ENCODE results near the gene CLK2.
A peak's percentile ranks its signal among the peaks of the same experiment; 100 is the strongest.
"Not testable (repeated sequence)": the region's sequence is repeated elsewhere in the genome, so short reads cannot be mapped to it uniquely, and the experiment has no call there.

CLK2 gene

DNA sequence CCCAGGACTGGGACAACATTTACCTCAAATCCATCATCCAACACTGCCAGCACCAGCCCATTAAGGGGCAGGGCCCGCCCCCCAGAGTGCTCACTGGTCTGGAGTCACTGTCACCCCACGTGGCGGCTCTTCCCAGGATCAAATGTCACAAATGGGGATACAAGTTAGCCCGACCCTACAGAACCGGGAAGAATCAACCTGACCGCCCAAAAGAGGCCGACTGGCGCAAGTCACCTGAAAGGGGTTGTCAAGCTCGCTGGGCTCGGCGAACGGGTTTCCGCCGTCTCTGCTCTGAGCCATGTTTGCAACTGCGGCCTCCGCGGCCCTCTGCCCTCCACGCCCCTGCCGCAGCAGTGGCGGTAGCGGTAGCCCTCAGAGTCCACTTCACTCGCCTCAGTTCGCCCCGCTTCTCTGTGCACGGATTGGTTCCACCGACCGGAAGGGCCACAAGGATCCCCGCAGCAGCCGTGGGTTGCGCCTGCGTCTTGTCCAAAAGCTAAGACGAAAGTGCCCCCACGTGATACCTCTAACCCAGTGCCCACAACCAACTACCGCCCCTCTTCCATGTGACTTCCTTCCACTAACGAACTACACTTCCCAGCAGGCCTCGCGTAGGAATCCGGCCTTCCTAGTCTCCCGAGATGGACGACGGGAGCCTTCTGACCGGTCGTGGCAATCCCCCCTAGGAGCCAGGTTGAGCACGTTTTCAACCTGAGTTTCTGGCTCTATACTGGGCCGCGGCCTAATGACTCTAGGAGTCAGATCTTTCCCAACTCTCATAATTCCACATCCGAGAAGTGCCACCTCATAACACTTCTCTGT lies 11.2 kb downstream of the CLK2 start, which contains the start of gene SCAMP3:
SCAMP3 (minus strand) TSS at position 509 of the 822 bp plus-strand sequence; CDS start at position 300, 209 bp downstream.
- DNase-seq, result peak; percentile 87

DNA sequence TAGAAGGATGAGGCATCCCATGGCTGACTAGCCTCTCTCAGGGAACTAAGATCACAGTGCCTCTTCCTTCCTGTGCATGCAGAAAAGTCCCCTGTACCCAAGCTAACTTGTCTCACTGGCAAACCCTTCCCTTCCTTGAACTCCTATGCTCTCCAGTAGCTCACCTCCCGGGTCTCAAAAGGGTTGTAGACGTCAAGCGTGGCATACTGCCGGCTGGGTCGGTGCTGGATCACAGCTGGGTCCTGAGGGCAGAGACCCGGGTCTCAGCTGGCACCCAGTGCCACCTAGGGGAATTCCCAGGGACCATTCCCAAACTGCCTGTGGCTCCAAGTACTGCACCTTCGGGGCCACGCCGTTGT lies 11.8 kb downstream of the CLK2 start:
- no peak for DNase-seq

DNA sequence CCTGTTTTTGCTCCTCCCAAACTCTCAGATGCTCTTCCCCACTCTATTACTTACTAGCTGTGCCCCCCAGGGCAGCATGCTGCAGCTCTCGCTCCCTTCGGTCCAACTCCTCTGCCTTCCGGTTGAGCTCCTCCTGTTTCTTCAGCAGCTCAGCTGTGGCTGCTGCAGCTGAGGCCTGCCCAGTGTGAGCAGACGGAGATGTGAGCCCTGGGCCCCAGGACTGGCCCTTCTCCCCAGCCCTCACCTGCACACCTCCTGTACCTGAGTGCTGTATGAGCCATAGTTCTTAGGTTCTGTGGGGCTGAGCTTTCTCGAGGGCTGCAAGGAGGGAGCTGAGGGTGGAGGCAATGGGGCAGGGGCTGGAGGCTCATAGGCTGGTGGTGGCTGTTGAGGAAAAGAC lies 13.0 kb downstream of the CLK2 start:
- no peak for DNase-seq

DNA sequence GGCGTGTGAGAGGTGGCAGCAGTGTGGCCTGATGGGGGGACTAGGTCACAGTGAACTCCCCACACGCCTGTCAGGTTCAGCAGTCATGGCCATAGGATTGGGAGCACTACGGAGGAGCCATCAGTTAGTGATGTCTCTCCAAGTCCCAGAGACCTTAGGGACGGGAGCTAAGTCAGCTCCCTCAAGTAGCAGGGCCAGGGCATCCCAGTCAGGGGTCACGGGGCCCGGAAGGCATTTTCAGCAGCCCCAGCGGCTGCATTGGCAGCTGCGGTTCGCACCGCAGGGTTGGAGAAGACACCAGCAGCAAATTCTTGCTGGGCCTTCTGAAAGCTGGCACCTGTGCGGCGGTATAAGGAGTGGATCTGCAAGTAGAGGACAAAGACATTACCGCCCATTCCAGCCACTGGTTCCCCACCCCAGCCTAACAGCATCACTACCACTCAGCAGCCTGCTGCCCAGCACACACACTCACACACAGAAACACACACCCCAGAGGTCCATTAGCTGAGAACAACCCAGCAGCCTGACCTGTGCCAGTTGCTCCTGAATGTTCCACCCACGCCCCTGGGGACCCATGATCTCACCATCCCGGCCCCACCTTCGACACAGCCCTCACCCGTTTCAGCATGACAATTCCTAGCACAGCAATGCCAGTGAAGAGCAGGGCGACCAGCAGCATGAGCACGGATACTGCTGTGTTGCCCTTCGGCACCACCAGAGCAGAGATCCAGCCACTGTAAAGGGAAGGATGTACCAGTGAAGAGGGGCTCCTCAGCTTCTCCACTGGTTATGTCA lies 17.0 kb downstream of the CLK2 start:
- DNase-seq, result no peak

DNA sequence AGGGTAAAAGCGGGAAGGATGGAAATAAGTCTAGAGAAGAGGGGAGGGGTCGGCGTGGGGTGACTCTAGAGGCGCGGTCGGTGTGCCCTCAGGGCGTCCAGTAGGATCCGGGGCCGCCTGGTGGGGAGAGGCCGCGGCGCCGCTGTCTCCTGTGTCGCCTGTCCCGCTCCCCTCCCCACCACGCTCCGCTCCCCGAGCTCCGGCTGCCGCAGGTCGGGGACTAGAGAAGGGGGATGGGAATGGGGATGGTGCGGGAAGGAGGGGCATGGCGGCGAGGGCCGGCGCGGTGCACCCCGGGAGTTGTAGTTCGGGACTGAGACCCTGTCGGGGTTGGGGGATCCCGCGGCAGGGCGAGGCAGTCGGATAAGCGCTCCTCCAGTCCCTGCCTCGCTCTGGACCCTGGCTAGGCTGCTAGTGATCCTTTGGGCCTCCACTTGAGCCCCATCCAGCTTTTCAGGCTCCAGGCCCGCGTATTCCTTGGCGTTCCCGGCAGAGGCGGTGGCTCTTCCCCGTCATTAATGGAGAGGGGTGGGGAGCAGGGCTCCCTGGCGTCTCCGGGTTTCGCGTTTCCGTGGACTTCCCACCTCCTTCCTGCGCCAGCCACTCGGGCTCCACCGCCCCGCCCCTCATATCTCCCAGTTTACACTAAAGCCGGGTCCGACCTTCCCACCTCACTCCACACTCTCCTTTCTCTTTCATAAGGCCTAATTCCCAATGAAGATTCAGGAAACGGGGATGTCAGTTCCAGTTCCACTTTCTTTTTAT lies 17.9 kb downstream of the CLK2 start, which contains the start of gene ENTREP3:
ENTREP3 (minus strand) TSS at position 241 of the 765 bp plus-strand sequence. CDS start 606 bp downstream, outside the sequence.
- no peak for DNase-seq

DNA sequence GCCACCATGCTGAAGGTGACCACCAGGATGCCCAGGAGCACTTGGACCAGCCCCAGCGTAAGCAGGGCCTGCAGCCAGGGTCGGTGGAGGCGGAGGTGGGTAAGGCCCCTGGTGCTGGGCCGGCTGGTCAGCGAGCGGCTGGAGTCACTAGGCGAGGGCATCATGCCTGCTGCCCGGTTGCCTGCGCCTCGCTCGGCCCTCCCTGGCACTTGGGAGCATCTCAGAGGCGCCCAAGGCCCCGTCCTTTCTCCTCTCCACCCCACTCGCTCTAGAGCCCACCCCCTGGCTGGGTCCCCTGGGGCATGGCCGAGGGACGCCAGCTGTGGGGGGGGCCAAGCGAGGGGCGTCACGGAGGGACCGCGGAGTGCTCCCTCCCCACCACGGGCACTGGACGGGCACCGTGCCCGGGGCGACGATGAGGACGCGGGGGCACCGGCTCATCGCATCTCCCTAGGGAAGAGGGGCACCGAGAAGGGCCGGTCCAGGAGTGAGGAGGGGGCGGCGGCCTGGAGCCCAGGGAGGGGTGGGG lies 18.5 kb downstream of the CLK2 start:
- no peak for DNase-seq

DNA sequence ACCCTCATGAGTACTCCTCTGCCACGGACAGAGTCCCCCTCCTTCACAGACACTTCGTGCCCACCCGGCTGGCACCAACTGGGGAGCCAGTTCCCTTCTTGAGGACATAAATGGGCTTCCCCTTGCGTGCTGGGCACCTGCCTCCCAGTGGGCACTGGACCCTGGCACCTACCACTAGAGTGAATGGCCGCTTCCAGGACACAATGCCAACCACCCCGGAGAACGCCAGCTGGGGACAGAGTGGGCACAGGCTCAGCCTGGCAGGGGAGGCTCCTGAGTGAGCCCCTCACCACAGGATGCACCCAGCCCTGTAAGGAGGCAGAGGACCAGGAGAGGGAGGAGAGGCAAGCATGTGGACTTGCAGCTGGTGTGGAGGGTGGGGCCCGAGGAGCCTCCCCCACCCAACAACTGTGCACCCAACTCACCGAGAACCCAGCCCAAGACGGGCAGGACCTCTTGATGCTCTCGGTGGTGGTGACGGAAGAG lies 19.0 kb downstream of the CLK2 start:
- DNase-seq, result no peak

DNA sequence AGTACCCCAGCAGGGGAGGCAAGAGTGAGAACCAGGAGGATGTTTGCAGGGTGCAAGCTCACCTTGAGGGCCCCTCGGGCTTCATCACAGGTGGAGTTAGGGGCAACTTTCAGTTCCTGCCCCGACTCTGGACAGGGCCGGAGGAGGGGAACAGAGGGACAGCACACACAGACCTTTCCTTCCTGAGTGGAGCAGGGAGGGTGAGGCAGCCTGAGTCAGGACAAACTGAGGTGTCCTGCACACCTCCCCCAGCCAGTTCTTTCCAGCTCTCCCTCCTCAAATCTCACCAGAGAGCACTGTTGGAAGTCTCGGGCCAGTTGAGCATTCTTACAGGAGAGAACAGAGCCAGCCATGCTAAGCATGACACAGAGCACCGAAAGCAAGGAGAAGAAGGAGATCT lies 19.5 kb downstream of the CLK2 start:
- DNase-seq, result no peak

DNA sequence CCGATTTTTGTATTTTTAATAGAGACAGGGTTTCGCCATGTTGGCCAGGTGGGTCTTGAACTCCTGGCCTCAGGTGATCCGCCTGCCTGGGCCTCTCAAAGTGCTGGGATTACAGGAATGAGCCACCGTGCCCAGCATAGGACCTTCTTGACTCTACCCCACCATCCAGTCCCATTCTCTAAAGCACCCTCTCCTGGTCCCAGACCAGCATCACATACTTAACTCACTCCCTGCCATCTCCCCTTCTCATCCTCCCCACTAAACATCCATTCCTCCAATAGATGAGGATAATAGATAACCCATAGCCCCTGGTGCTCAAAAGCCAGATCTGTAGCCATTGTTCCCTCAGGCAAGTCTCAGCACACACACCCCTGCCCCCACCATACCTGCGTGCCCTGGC lies 20.1 kb downstream of the CLK2 start:
- DNase-seq, result no peak

DNA sequence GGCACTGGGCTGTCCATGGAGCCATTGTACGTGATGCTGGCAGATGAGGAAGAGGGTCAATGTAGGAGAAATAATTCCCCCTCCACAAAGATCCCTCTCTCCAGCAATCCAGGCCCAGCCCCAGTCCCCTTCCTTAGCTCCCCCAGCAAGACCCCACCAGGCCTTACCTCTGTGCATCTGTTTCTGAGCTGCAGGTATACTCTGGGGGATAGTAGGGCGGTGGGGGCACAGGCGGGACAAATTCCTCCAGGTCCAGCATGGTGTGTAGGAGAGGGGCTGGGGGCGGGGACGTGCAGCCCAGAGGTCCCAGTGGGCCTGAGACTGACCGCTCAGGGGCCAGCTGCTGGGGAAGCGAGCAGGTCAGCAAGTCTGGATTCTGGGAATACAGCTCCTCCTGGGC lies 21.7 kb downstream of the CLK2 start:
- no peak for DNase-seq

DNA sequence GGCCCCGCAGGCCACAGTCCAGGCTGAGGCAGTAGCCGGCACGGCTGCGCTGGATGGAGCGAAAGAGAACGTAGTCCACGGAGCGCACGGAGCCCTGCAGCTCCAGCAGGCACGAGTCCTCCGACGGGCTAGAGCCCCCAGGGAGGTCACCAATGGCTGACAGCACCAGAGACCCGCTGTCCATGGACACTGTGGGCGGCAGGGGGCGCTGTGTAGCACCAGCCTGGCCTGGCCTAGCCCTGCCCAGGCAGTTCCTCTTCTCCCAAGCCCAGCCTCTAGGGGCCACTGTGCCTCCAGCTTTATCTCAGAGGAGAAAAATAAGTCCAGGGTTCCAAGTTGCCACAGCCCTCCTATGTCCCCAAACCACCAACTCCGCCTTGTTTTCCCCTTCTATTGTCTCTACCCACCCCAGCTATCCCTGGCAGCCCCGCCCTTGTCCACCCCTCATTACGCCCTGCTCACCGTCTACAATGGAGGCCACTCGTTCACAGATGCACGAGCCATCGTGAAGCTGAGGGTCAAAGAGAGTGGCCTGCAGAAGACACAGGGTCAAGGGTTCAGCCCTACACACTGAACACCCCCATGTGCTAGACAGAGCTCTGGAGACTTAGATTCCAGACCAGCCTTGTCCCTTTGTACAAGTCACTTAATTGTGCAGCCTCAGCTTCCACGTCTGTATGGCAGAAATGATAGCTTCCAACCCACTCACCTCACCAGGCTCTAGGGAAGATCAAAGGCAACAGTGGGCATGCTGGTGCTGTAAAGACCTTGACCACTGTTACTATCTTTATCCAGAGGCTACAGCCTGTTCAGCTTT lies 22.5 kb downstream of the CLK2 start:
- DNase-seq, result peak; percentile 45

DNA sequence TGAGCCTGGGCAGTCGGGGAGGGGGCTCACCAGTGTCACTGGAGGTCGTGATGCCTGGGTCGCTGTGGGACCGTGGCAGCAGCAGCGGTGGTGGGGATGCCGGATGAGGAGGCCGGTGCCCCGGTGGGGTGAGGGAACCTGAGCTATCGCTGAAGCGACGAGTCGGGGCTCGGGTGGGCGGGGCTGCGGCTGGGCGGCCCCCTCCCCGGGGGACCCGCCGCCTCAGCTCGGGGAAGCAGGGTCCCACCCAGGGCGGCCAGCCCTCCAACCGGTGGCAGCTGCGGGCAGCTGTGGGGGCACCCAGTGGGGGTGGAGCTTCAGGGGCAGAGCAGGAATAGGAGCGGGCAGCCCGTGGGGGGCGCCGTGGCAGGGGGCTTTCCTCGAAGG lies 23.1 kb downstream of the CLK2 start:
- no peak for DNase-seq

DNA sequence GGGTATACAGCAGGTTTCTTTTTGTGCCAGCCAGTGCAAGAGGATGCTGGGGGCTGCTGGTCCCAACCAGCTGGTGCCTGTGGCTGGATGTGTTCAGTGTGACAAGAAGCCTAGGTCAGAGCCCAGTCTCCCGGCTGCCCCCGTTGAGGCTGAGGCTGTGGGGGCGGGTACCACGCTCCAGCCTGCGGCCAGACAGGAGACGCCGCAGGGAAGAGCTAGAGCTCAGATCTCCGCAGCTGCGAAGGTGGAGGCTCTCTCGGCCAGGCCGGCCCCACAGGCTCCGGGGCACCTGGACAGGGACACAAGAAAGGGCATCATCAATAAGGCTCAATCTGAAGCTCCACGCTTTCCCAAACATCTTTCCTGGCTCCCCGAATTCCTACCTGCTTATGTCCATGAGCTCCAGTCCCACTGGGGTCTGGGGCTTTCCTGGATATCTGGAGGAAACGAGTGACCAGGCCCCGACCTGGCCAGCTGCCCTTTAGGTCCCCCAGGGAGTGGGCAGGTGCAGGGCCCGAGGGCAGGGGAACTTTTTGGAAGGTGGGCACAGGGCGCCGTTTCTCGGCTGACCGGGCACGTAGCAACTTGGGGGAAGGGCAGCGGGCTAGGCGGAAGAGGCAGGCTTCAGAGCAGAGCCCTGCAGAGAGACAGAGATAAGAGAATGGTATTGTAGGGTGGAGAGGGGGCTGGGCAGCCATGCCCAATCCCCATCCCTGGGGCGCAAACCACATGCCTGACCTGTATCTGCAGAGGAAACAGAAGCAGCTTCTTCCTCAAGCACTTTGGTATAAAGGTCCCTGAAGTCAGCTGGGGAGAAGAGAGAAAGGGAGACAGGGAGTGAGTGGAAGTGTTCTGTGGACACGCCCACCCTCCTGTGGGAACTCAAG lies 25.4 kb downstream of the CLK2 start:
- no peak for DNase-seq

DNA sequence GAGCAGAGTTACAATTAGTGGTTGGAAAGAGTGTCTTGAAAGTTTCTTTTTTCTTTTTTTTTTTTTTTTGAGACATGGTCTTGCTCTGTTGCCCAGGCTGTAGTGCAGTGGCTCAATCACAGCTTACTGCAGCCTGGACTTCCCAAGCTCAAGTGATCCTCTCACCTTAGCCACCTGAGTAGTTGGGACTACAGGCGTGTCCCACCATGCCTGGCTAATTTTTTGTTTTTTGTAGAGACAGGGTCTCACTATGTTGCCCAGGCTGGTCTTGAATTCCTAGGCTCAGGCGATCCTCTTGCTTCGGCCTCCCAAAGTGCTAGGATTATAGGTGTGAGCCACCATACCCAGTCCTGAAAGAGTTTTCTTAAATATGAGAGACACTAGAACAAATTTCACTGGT lies 26.5 kb downstream of the CLK2 start:
- DNase-seq, result not testable (repeated sequence)

DNA sequence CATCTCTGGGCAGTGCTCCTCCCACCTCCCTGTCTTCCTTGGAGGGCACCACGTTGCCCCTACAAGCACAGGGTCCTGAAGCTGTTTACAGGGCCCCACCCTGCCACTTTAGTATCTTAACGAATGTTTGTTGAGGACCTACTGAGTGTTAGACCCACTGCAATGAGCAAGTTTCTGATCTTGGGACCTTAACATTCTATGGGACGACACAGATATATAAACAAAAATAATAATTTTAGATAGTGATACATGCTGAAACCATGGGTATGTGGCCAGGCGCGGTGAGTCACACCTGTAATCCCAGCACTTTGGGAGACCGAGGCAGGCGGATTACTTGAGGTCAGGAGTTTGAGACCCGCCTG lies 28.2 kb downstream of the CLK2 start:
- DNase-seq, result no peak

DNA sequence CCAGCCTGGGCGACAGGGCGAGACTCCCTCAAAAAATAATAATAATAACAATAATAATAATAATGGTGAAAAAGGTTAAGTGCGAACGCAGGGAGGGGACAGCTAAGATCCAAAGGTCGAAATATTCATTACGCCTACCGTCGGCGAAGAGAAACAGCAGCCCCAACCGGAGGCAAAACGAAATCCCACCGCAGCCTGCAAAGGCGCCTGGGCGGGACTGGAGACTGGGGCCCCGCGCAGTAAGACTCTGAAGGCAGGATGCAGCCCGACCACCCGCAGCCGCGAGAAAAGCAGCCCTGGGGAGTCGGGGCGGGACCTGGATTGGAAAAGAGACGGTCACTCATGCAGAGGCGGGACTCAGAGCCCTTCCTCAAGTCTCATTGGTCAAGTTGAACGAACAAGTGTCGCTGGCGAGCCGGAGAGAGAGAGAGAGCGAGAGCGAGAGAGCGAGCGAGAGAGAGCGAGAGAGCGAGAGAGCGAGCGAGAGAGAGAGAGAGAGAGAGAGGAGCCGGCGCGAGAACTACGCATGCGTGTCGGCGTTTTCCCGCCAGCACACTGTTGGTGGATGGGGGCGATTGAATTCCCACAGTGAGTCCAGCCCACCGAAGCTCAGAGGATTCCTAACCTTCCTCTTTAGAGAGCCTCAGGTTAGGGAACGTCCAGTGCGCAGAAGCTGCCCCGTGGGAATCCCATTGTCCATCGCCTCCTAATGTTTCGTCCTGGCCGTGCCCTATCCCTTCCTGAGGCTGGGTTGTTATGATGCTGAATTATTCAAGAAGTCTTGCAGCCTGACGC lies 28.7 kb downstream of the CLK2 start:
- peak; percentile 98 for DNase-seq

DNA sequence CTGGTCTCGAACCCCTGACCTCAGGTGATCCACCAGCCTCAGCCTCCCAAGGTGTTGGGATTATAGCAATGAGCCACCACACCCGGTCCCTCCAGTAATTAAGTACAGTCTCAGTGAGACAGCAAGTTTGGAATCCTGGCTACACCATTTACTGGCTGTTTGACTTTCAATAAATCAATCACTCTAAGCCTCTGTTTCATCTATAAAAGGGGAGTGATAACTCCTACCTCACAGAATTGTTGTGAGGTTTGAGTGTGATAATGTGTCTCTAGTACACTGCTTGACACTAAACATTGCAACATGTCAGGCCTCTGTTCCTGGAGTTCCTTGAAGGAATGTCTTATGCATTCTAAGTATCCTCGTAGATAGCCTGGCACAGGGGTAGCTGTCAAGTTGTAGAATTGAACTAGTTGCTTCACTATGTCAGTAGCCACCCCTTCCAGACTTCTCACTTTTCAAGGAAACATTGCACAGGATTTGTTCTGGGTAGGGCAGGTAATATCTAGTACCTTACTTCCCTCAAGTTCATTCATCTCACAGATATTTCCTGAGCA lies 30.4 kb downstream of the CLK2 start:
- no peak for DNase-seq

DNA sequence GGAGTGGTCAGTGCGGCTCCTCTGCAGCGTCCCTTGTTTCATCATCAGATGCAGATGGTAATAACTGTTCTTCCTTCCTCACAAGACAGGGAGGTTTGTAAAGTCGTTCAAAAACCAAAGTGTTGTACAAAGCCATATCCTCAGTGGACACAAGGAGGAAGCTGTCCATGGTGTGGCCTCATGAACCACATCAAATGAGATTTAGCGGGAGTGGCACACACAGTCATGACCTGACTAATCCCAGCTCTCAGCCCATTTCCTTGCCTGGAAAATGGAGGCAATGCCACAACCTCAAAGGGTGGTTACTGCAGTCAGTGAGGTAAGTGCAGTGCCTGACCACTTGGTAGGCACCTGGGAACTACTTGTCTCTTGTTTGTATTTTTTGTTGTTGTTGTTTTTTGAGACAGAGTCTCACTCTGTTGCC lies 31.5 kb downstream of the CLK2 start:
- DNase-seq, result no peak

DNA sequence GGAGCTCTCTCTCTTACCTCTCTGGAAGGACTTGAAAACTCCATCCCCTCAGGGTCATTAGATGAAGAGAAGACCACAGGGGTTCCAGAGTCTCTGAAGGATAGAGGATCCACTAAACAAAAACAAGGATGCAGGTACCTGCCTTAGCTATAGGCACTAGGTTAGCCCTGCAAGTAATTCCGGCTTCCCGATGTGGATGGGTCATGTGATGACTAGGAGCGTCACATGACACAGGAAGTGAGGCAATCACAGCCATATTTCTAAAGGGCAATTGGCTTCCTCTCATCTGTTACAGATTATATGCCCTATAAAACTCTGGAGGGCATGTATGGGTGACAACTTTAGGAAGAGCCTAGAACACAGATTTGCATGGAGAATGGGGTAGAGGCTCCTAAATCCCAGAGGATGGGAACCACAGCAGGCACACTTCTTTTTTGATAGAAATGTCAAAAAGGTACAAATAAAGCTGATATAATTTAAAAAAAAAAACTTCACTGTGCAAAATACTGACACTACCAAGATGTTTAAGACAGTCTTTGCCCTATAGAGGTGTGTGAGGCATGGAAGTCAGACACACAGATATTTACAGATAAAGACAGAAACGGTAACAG lies 32.1 kb downstream of the CLK2 start:
- no peak for DNase-seq

Measured in NCI-H1436 treated with DMSO at 0.1 percent for 48 hours (cell line).